ENCODE results near the gene TEAD2. TPM values are rescaled to one million over a fixed set of nuclear protein-coding genes. Genes with fewer than 3 reads are reported as not detected.

TEAD2 gene
- total and polyA plus RNA-seq, 2 donors (not counting 1 experiment from before 2014, with no cell fraction given), result 5.8 to 12.0 TPM

- Mint-ChIP-seq H3K4me1 (peaks cover 17% of the 10 kb centered on the region), H3K27me3 (no peaks in the 10 kb centered on the region), H3K4me3 (no peak overlapping the region), H3K27ac (no peak overlapping the region), H3K9me3 (ENCODE audit: insufficient read depth) (no peaks in the 10 kb centered on the region)
- no peaks in the 10 kb centered on the region for H3K27me3 ChIP-seq (replicated peaks in 1 of 4; ENCODE audit: control extremely low read depth in 1 of 4, control insufficient read depth in 3 of 4, insufficient read depth in 4 of 4, low read length in 3 of 4)
- 100% methylated on average over 2 of the region's 3 CpGs for WGBS (ENCODE audit: insufficient coverage)
- H3K36me3 ChIP-seq (replicated peaks in 1 of 2; ENCODE audit: control extremely low read depth in 1 of 2, control insufficient read depth in 1 of 2, extremely low read depth in 1 of 2, insufficient read depth in 2 of 2, low read length in 1 of 2), result peaks cover 0 to 3% of the 10 kb centered on the region in 2 experiments
- DNase-seq, result no peak
- POLR2A ChIA-PET, result no interaction called here
- no peak overlapping the region for H3K4me3 ChIP-seq (ENCODE audit: control extremely low read depth in 1 of 5, extremely low read depth in 1 of 5, insufficient read depth in 1 of 5, low read depth in 2 of 5, low read length in 4 of 5)
- TF ChIP-seq EZH2 (IDR thresholded peaks at IDR 0.05; ENCODE audit: borderline replicate concordance, insufficient read depth, low read depth, low read length, poor library complexity, severe bottlenecking), result no peak
- TF ChIP-seq, protein P1, sequence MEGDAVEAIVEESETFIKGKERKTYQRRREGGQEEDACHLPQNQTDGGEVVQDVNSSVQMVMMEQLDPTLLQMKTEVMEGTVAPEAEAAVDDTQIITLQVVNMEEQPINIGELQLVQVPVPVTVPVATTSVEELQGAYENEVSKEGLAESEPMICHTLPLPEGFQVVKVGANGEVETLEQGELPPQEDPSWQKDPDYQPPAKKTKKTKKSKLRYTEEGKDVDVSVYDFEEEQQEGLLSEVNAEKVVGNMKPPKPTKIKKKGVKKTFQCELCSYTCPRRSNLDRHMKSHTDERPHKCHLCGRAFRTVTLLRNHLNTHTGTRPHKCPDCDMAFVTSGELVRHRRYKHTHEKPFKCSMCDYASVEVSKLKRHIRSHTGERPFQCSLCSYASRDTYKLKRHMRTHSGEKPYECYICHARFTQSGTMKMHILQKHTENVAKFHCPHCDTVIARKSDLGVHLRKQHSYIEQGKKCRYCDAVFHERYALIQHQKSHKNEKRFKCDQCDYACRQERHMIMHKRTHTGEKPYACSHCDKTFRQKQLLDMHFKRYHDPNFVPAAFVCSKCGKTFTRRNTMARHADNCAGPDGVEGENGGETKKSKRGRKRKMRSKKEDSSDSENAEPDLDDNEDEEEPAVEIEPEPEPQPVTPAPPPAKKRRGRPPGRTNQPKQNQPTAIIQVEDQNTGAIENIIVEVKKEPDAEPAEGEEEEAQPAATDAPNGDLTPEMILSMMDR (IDR thresholded peaks at IDR 0.05), result no peak
- H4K20me1 ChIP-seq (ENCODE audit: control insufficient read depth, insufficient read depth, low read length, poor library complexity, severe bottlenecking), result no peaks in the 10 kb centered on the region
- peaks cover 9% of the 10 kb centered on the region for H3K79me2 ChIP-seq (ENCODE audit: control insufficient read depth, insufficient read depth, low read length)
- H3K9me3 ChIP-seq (ENCODE audit: control extremely low read depth in 1 of 3, control insufficient read depth in 2 of 3, insufficient read depth in 1 of 3, low read length in 2 of 3), result peaks cover 0 to 10% (median 0%) of the 10 kb centered on the region in 3 donors
- H3K27ac ChIP-seq (ENCODE audit: low read length in 2 of 2), result no peak overlapping the region
- intact Hi-C loops (cut with micrococcal nuclease), result no loop called here
- H3K4me1 ChIP-seq (ENCODE audit: control insufficient read depth in 2 of 2, insufficient read depth in 2 of 2, low read length in 2 of 2), result peaks cover 10 to 14% of the 10 kb centered on the region in 2 donors
- CTCF ChIA-PET, result interaction anchor here (1.2 to 2.3 kb wide), 2 partner anchors 70 to 176 kb away, joined by 3 to 9 read pairs; partner anchors contain the start of gene FLT3LG
- no peak overlapping the region for H3K4me2 ChIP-seq (replicated peaks; ENCODE audit: low read depth, low read length, poor library complexity, severe bottlenecking)
- no peak for ATAC-seq (ENCODE audit: low read depth)
- H2AFZ ChIP-seq (ENCODE audit: insufficient read depth, low read depth, low read length, poor library complexity, severe bottlenecking), result no peak overlapping the region
- H3K9ac ChIP-seq (ENCODE audit: low read length), result no peak overlapping the region
These were observed 64.8 kb downstream of the TEAD2 start for GRCh38 chr19:49297403-49297802.

DNA sequence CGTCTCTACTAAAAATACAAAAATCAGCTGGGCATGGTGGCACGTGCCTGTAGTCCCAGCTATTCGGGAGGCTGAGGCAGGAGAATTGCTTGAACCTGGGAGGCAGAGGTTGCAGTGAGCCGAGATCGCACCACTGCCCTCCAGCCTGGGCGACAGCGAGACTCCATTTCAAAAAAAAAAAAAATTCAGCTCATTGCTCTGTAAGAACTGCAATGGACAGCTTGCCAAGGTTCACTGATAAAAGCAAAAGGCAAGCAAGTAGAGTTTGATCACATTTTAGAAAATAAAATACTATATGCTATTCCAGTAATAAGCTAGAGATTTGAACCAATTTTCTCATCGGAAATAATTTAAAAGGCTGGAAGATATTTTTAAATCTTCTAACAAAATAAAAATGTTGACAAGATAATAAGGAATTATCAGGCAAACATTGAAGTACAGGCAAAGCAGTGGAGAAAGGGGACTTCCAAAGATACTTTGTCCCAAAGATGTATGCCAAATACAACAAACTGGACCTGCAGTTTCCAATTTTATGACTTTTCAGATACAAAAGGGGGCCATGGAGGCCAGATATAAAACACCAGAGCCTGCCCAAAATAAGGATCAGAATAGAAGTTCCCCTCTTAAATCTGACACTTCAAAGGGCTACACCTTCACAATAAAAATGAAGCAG lies 66.9 kb downstream of the TEAD2 start:
- Mint-ChIP-seq H3K27me3 (no peaks in the 10 kb centered on the region), H3K27ac (no peak overlapping the region), H3K9me3 (ENCODE audit: insufficient read depth) (no peaks in the 10 kb centered on the region), H3K4me1 (peaks cover 1% of the 10 kb centered on the region), H3K4me3 (no peak overlapping the region)
- Histone ChIP-seq H3K4me2 (replicated peaks; ENCODE audit: low read depth, low read length, poor library complexity, severe bottlenecking) (no peak overlapping the region), H3K4me1 (ENCODE audit: control insufficient read depth in 2 of 2, insufficient read depth in 2 of 2, low read length in 2 of 2) (no peaks in the 10 kb centered on the region), H4K20me1 (ENCODE audit: control insufficient read depth, insufficient read depth, low read length, poor library complexity, severe bottlenecking) (no peaks in the 10 kb centered on the region), H3K27ac (ENCODE audit: low read length in 2 of 2) (no peak overlapping the region), H3K4me3 (ENCODE audit: control extremely low read depth in 1 of 5, extremely low read depth in 1 of 5, insufficient read depth in 1 of 5, low read depth in 2 of 5, low read length in 4 of 5) (no peak overlapping the region), H3K9ac (ENCODE audit: low read length) (no peak overlapping the region), H2AFZ (ENCODE audit: insufficient read depth, low read depth, low read length, poor library complexity, severe bottlenecking) (no peak overlapping the region), H3K79me2 (ENCODE audit: control insufficient read depth, insufficient read depth, low read length) (no peaks in the 10 kb centered on the region), H3K27me3 (replicated peaks in 1 of 4; ENCODE audit: control extremely low read depth in 1 of 4, control insufficient read depth in 3 of 4, insufficient read depth in 4 of 4, low read length in 3 of 4) (no peaks in the 10 kb centered on the region), H3K9me3 (ENCODE audit: control extremely low read depth in 1 of 3, control insufficient read depth in 2 of 3, insufficient read depth in 1 of 3, low read length in 2 of 3) (peaks cover 0 to 3% (median 0%) of the 10 kb centered on the region in 3 donors), H3K36me3 (replicated peaks in 1 of 2; ENCODE audit: control extremely low read depth in 1 of 2, control insufficient read depth in 1 of 2, extremely low read depth in 1 of 2, insufficient read depth in 2 of 2, low read length in 1 of 2) (peaks cover 0 to 3% of the 10 kb centered on the region in 2 experiments)
- intact Hi-C loops (cut with micrococcal nuclease), result no loop called here
- 100% methylated on average over 4 of the region's 8 CpGs for WGBS (ENCODE audit: insufficient coverage)
- DNase-seq, result no peak
- TF ChIP-seq EZH2 (IDR thresholded peaks at IDR 0.05; ENCODE audit: borderline replicate concordance, insufficient read depth, low read depth, low read length, poor library complexity, severe bottlenecking), result no peak
- TF ChIP-seq, protein P1 (IDR thresholded peaks at IDR 0.05), result no peak
- ChIA-PET CTCF (interaction anchor here (1.2 kb wide), 1 partner anchor 175 kb away, joined by 3 read pairs; no protein-coding TSS in a partner anchor), POLR2A (no interaction called here)
- no peak for ATAC-seq (ENCODE audit: low read depth)

All from B cell (primary cell).